GM18502 (cell line): ENCODE measurements around the gene ITGB5.

Experiments
- ATAC-seq: cut with Tn5 transposase; IDR thresholded peaks from one replicate; pipeline ENCODE4 v1.9.1; 2021; ENCODE audit warnings: mild to moderate bottlenecking; ENCODE audit not compliant: unreplicated experiment, poor library complexity

Gene ITGB5

GRCh38 chr3:124714223-124714853 lies 172.8 kb downstream of the ITGB5 start:
- ATAC-seq, result no peak
